Choroid plexus epithelial cell (primary cell): ENCODE measurements around the gene SLC26A4.

ENCODE experiments used
- DNase-seq: peaks from one replicate; pipeline ENCODE4 v3.0.0-alpha.2; 2010; ENCODE audit warnings: low read depth
- H3K4me3 ChIP-seq: 2 replicates; pipeline ENCODE4 v1.5.1; 2011; ENCODE audit warnings: low read depth, mild to moderate bottlenecking, control low read depth, low read length, moderate library complexity
- CTCF ChIP-seq: conservative IDR thresholded peaks from 2 replicates; pipeline ENCODE4 v1.5.1; 2011; ENCODE audit warnings: low read depth, mild to moderate bottlenecking, control low read depth, inconsistent platforms, low read length, moderate library complexity

SLC26A4 gene

GRCh38 chr7:107715531-107715930 is 54.9 kb downstream of the SLC26A4 start:
- TF ChIP-seq CTCF = no peak
- no peak for DNase-seq
- H3K4me3 ChIP-seq = no peak overlapping the region

GRCh38 chr7:107718456-107719193 is 58.0 kb downstream of the SLC26A4 start:
- TF ChIP-seq CTCF = no peak
- no peak for DNase-seq
- no peak overlapping the region for H3K4me3 ChIP-seq

- no peak for TF ChIP-seq CTCF
- DNase-seq = no peak
- no peak overlapping the region for H3K4me3 ChIP-seq
Observed at GRCh38 chr7:107721286-107721685, 60.7 kb downstream of the SLC26A4 start.

- no peak for DNase-seq
- no peak for TF ChIP-seq CTCF
- no peak overlapping the region for H3K4me3 ChIP-seq
Observed at GRCh38 chr7:107723255-107723654, 62.6 kb downstream of the SLC26A4 start.

- H3K4me3 ChIP-seq = no peak overlapping the region
- peak; percentile 85 for DNase-seq
- TF ChIP-seq CTCF = peak; percentile 66
Observed at GRCh38 chr7:107725138-107725740, 64.6 kb downstream of the SLC26A4 start.

- no peak overlapping the region for H3K4me3 ChIP-seq
- no peak for DNase-seq
- TF ChIP-seq CTCF = no peak
Observed at GRCh38 chr7:107726356-107727130, 65.9 kb downstream of the SLC26A4 start.
